OCI-LY3 (cell line): ENCODE data around the gene KCNG4.

Experiments used
- EZH2phosphoT487 ChIP-seq: fragments of 200-600 bp; shearing (Covaris generic); IDR thresholded peaks from 2 replicates; pipeline ENCODE4 v1.6.1; 2018; ENCODE audit warnings: antibody characterized with exemption, mixed run types, low read depth
- TF ChIP-seq, protein P1 (sequence below): fragments of 200-600, 300-600 bp; sonication (generic); IDR thresholded peaks from 2 replicates; pipeline ENCODE4 v1.5.1; 2014; ENCODE audit warnings: antibody characterized with exemption, low read length, low read depth

- TF ChIP-seq, protein P1, sequence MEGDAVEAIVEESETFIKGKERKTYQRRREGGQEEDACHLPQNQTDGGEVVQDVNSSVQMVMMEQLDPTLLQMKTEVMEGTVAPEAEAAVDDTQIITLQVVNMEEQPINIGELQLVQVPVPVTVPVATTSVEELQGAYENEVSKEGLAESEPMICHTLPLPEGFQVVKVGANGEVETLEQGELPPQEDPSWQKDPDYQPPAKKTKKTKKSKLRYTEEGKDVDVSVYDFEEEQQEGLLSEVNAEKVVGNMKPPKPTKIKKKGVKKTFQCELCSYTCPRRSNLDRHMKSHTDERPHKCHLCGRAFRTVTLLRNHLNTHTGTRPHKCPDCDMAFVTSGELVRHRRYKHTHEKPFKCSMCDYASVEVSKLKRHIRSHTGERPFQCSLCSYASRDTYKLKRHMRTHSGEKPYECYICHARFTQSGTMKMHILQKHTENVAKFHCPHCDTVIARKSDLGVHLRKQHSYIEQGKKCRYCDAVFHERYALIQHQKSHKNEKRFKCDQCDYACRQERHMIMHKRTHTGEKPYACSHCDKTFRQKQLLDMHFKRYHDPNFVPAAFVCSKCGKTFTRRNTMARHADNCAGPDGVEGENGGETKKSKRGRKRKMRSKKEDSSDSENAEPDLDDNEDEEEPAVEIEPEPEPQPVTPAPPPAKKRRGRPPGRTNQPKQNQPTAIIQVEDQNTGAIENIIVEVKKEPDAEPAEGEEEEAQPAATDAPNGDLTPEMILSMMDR = no peak
- no peak for TF ChIP-seq EZH2phosphoT487
These were observed 14.2 kb upstream of the KCNG4 start for GRCh38 chr16:84254062-84254461.
